Upper lobe of right lung (tissue), 1 donor: Measurements from ENCODE around the gene IFNA14. TPM values are rescaled to one million over a fixed set of nuclear protein-coding genes. Genes with fewer than 3 reads are reported as not detected.

Source experiments
- ATAC-seq: fragments of 200-7000 bp; cut with Tn5 transposase; one replicate; pipeline ENCODE4 v1.9.1; 2020; ENCODE audit warnings: mild to moderate bottlenecking, moderate library complexity
- DNase-seq: peaks from one replicate; pipeline ENCODE4 v3.0.0-alpha.2; 2020
- H3K27ac ChIP-seq: fragments of 200-600 bp; one replicate; pipeline ENCODE4 v1.8.0; 2022
- H3K27me3 ChIP-seq: fragments of 200-600 bp; one replicate; pipeline ENCODE4 v1.8.0; 2022; ENCODE audit warnings: mild to moderate bottlenecking
- H3K36me3 ChIP-seq: fragments of 200-600 bp; one replicate; pipeline ENCODE4 v1.8.0; 2022
- H3K4me1 ChIP-seq: fragments of 200-600 bp; one replicate; pipeline ENCODE4 v1.8.0; 2022
- H3K4me3 ChIP-seq: fragments of 200-600 bp; one replicate; pipeline ENCODE4 v1.8.0; 2022; ENCODE audit warnings: mild to moderate bottlenecking
- H3K9me3 ChIP-seq: fragments of 200-600 bp; one replicate; pipeline ENCODE4 v1.8.0; 2022
- intact Hi-C: fragments of 100-400 bp; cut with DNase I; formaldehyde crosslinking; loops from one replicate; pipeline ENCODE4 v1.11.0; 2022
- total RNA-seq: library from RNA; stranded (reverse); fragmentation: NEBNext Ultra II Directional; extraction: Animal tissue kit (Norgen Biotek cat#: 25700); gene quantifications from one replicate; pipeline ENCODE4 v1.2.1, GENCODE V29; 2021
- TF ChIP-seq, protein P1 (sequence below): fragments of 200-600 bp; IDR thresholded peaks from one replicate; pipeline ENCODE4 v1.8.0; 2022; ENCODE audit warnings: antibody characterized with exemption
- donor health status: DM: no; HTN: yes; CAD: no; lungs with severe emphysema.

The IFNA14 gene
- total RNA-seq, 1 donor from 2014 or later, result not detected

DNA sequence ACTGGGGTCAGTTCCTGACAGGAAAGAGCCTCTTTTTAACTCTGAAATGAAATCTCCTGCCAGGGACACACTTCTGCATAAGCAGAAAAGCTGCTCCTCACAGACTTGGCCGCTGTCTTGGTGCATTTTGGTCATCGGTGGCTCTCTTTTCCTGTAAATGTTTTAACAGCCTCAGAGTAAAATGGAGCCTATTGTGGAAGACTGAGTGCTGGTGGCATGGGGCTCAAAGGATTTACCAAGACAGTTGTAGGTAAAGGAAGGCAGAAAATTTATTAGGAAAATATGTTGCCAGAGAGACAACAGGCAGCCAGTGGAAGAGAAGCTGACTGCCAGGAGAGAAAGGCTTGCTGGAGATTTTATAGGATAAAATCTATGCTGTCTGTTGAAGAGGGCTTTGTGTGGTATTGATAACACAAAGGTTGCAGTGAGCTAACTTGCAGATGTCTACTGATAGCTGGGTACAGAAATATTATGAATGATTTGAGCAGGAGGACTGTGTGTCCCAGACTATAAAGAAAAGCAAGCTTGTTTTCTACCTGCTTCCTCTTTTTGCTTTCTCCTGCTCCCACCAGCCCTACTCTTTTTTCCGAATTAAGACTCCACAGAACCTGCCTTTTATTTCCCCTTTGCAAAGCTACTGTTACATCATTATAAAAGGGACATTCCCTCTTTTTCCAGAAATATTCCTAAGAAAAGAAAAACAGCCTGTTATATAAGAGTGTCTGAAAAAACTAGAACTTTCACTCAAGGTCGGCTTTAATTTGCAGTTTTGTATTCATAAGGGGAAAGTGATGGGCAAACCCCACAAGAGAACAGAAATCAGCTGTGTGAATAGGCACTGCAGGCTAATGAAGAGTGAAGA lies 27.9 kb upstream of the IFNA14 start:
- ATAC-seq (no peak), DNase-seq (no peak)
- Histone ChIP-seq H3K36me3 (no peaks in the 10 kb centered on the region), H3K9me3 (no peaks in the 10 kb centered on the region), H3K4me3 (no peak overlapping the region), H3K27me3 (no peaks in the 10 kb centered on the region), H3K27ac (no peak overlapping the region), H3K4me1 (no peaks in the 10 kb centered on the region)
- TF ChIP-seq, protein P1, sequence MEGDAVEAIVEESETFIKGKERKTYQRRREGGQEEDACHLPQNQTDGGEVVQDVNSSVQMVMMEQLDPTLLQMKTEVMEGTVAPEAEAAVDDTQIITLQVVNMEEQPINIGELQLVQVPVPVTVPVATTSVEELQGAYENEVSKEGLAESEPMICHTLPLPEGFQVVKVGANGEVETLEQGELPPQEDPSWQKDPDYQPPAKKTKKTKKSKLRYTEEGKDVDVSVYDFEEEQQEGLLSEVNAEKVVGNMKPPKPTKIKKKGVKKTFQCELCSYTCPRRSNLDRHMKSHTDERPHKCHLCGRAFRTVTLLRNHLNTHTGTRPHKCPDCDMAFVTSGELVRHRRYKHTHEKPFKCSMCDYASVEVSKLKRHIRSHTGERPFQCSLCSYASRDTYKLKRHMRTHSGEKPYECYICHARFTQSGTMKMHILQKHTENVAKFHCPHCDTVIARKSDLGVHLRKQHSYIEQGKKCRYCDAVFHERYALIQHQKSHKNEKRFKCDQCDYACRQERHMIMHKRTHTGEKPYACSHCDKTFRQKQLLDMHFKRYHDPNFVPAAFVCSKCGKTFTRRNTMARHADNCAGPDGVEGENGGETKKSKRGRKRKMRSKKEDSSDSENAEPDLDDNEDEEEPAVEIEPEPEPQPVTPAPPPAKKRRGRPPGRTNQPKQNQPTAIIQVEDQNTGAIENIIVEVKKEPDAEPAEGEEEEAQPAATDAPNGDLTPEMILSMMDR, result no peak
- intact Hi-C loops, result no loop called here

DNA sequence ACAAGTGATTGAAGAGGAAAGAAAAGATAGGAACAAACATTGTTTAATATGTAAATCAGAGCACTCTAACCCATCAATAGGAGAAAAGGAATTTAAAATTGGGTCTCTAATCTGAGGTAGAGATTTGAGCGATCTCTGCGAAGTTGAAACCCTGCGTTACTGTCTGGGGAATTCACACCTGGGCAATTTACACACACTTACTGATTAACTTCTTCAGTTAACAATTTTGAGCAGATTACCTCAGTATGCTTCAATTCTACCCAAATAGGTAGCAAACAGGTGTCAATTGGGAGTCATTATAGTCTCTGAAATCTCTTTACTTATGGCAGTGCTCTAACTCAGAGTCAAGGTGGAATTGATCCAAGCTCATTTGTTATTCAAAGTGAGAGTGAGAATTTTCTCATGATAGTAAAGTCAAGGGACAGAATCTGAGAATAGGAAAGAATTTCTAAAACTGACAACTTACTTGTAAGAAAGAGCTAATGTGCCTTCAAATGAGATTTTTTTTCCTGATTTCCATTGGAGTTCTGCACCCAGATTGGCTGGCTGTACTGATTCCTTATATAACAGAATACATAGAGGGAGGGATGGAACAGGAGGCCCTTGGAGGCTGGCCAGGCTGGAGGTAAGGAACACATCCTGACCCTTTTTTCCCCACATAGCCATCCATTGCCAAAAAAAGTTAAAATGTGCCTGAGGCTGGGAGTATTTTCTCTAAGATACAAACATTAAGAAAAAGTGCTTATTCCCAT lies 27.1 kb upstream of the IFNA14 start:
- H3K4me3 ChIP-seq, result no peak overlapping the region
- intact Hi-C loops, result no loop called here
- no peaks in the 10 kb centered on the region for H3K36me3 ChIP-seq
- no peak for ATAC-seq
- H3K27me3 ChIP-seq, result no peaks in the 10 kb centered on the region
- no peaks in the 10 kb centered on the region for H3K4me1 ChIP-seq
- no peaks in the 10 kb centered on the region for H3K9me3 ChIP-seq
- DNase-seq, result no peak
- H3K27ac ChIP-seq, result no peak overlapping the region
- TF ChIP-seq, protein P1, result no peak

DNA sequence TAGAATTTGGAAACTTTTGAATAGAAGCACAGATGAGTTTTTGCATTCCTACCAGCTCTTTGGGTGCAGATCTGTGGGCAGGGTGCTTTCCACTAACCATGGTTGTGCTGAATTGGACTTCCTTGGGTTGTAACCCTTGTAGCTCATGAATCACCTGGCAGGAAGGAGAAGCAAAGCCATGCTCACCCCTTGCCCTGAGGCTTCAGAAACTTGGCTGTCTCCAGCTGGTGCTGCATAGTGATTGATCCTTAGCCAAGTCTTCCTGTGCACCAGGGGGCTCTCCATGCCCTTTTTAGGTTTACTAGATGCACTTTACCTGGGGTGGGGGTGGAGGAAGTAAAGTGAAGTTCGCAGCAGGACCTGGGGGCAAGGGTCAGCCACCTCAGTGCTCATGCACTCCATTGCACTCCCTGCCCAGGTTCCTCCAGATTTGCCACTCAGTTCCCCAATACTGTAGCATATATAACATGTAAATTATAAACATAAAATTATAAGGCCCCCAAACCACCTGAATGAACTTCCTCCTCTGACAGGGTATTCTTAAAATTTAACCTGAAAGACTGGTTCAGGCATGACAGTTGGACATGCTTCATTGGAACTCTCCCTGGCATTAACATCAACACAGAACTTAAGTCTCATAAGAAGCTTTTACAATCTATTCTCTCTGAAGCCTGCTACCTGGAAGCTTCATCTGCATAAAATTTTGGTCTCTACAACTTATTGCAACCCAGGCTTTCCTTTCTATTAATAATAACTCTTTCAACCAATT lies 25.8 kb upstream of the IFNA14 start:
- H3K27me3 ChIP-seq, result no peaks in the 10 kb centered on the region
- H3K4me3 ChIP-seq, result no peak overlapping the region
- intact Hi-C loops, result no loop called here
- TF ChIP-seq, protein P1, result no peak
- H3K9me3 ChIP-seq, result no peaks in the 10 kb centered on the region
- no peak overlapping the region for H3K27ac ChIP-seq
- ATAC-seq (no peak), DNase-seq (no peak)
- no peaks in the 10 kb centered on the region for H3K36me3 ChIP-seq
- H3K4me1 ChIP-seq, result no peaks in the 10 kb centered on the region

DNA sequence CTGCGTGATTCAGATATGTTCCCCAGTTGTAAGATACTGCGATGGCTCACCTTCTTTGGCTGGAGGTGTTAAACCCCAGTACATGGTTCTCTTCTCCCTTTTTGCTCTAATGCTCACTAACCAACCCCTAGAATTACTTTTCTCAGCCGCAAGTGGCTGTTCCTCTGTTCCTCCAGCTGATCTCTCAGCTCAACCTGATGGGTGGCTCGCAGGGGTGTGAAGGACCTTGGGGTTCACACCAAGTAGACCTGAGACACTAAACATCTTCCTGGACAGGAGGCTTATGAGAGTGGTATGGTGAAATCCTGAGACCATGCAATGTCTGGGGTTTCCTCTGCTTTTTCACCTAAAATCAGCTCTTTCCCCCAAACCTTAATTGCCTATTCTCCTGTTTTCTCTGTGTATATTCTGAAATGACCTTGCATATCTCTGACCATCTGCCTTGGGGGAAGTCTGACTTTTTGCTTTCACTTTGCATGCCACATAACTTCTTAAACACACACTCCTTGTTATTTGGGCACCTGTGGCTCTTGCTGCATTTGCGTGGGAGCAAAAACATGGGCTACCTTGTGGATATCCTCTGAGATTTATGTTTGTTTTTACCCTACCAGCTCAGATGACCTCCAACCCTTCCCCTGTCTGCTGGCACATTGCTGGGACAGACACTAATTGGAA lies 15.9 kb upstream of the IFNA14 start:
- TF ChIP-seq, protein P1, result no peak
- intact Hi-C loops, result no loop called here
- Histone ChIP-seq H3K4me3 (no peak overlapping the region), H3K4me1 (no peaks in the 10 kb centered on the region), H3K27ac (no peak overlapping the region), H3K27me3 (peaks cover 5% of the 10 kb centered on the region), H3K36me3 (no peaks in the 10 kb centered on the region), H3K9me3 (no peaks in the 10 kb centered on the region)
- no peak for DNase-seq
- ATAC-seq, result no peak
